H9 (cell line): ENCODE measurements around the gene TRIM2. TPM values are rescaled to one million over a fixed set of nuclear protein-coding genes. Genes with fewer than 3 reads are reported as not detected.

Source experiments
- DNase-seq: peaks from one replicate; pipeline ENCODE4 v3.0.0-alpha.2; 2017
- H2AFZ ChIP-seq: one replicate; pipeline ENCODE4 v1.6.1; 2013; ENCODE audit warnings: mild to moderate bottlenecking, low read length, control low read depth, moderate library complexity
- H2AK5ac ChIP-seq: 2 replicates; pipeline ENCODE4 v1.6.1; 2013; ENCODE audit warnings: low read length, control low read depth, mixed read lengths; ENCODE audit not compliant: insufficient read length
- H2BK120ac ChIP-seq: one replicate; pipeline ENCODE4 v1.6.1; 2013; ENCODE audit warnings: low read depth, mild to moderate bottlenecking, low read length, control low read depth, inconsistent platforms; ENCODE audit not compliant: poor library complexity, severe bottlenecking
- H2BK12ac ChIP-seq: 2 replicates; pipeline ENCODE4 v1.6.1; 2013; ENCODE audit warnings: low read length, control low read depth, mixed read lengths, low read depth; ENCODE audit not compliant: insufficient read length
- H2BK15ac ChIP-seq: 2 replicates; pipeline ENCODE4 v1.6.1; 2013; ENCODE audit warnings: low read depth, low read length, control low read depth
- H2BK20ac ChIP-seq: one replicate; pipeline ENCODE4 v1.6.1; 2013; ENCODE audit warnings: low read depth, mild to moderate bottlenecking, low read length, control low read depth, inconsistent platforms; ENCODE audit not compliant: poor library complexity, severe bottlenecking
- H2BK5ac ChIP-seq: 2 replicates; pipeline ENCODE4 v1.6.1; 2013; ENCODE audit warnings: low read length, control low read depth, mixed read lengths; ENCODE audit not compliant: insufficient read length
- H3K14ac ChIP-seq: 2 replicates; pipeline ENCODE4 v1.6.1; 2013; ENCODE audit warnings: low read length, control low read depth; ENCODE audit not compliant: insufficient read depth
- H3K18ac ChIP-seq: 2 replicates; pipeline ENCODE4 v1.6.1; 2013; ENCODE audit warnings: low read depth, mild to moderate bottlenecking, mixed read lengths, low read length, control low read depth; ENCODE audit not compliant: insufficient read length
- H3K23ac ChIP-seq: 2 replicates; pipeline ENCODE4 v1.6.1; 2013; ENCODE audit warnings: low read length, control low read depth, mixed read lengths, low read depth; ENCODE audit not compliant: insufficient read length
- H3K23me2 ChIP-seq: 2 replicates; pipeline ENCODE4 v1.6.1; 2013; ENCODE audit warnings: low read depth, mild to moderate bottlenecking, mixed read lengths, low read length, control low read depth; ENCODE audit not compliant: insufficient read length, poor library complexity, severe bottlenecking
- H3K27ac ChIP-seq: 2 replicates; pipeline ENCODE4 v1.5.1; 2013; ENCODE audit warnings: low read length, control low read depth, mixed read lengths, low read depth; ENCODE audit not compliant: insufficient read length
- H3K27me3 ChIP-seq: 2 replicates; pipeline ENCODE4 v1.6.1; 2013; ENCODE audit warnings: low read length, control low read depth, inconsistent platforms; ENCODE audit not compliant: insufficient read depth
- H3K4ac ChIP-seq: 2 replicates; pipeline ENCODE4 v1.6.1; 2013; ENCODE audit warnings: low read depth, mild to moderate bottlenecking, control low read depth, inconsistent platforms, low read length, moderate library complexity
- H3K4me1 ChIP-seq: 2 replicates; pipeline ENCODE4 v1.6.1; 2013; ENCODE audit warnings: low read length, control low read depth, inconsistent platforms; ENCODE audit not compliant: insufficient read depth
- H3K4me2 ChIP-seq: 2 replicates; pipeline ENCODE4 v1.6.1; 2013; ENCODE audit warnings: low read length, control low read depth, mixed read lengths; ENCODE audit not compliant: insufficient read length, insufficient read depth
- H3K56ac ChIP-seq: 2 replicates; pipeline ENCODE4 v1.6.1; 2013; ENCODE audit warnings: low read depth, mild to moderate bottlenecking, mixed read lengths, low read length, control low read depth; ENCODE audit not compliant: insufficient read length
- H3K79me1 ChIP-seq: 2 replicates; pipeline ENCODE4 v1.6.1; 2013; ENCODE audit warnings: low read depth, mild to moderate bottlenecking, moderate library complexity, low read length, control low read depth, inconsistent platforms; ENCODE audit not compliant: insufficient read depth, poor library complexity, severe bottlenecking
- H3K79me2 ChIP-seq: 2 replicates; pipeline ENCODE4 v1.6.1; 2013; ENCODE audit warnings: low read length, control low read depth, inconsistent platforms; ENCODE audit not compliant: insufficient read depth
- H3K9ac ChIP-seq: 2 replicates; pipeline ENCODE4 v1.6.1; 2013; ENCODE audit warnings: low read length, control low read depth, mixed read lengths; ENCODE audit not compliant: insufficient read length; ENCODE audit errors: extremely low read depth
- H3K9me3 ChIP-seq: one replicate; pipeline ENCODE4 v1.6.1; 2013; ENCODE audit warnings: low read depth, low read length, inconsistent platforms; ENCODE audit not compliant: control insufficient read depth
- H3T11ph ChIP-seq: one replicate; pipeline ENCODE4 v1.6.1; 2013; ENCODE audit warnings: mild to moderate bottlenecking, low read length, control low read depth, inconsistent platforms
- H4K20me1 ChIP-seq: one replicate; pipeline ENCODE4 v1.6.1; 2013; ENCODE audit not compliant: control insufficient read depth, insufficient read length, insufficient read depth
- H4K5ac ChIP-seq: 2 replicates; pipeline ENCODE4 v1.6.1; 2013; ENCODE audit warnings: low read depth, mild to moderate bottlenecking, mixed read lengths, low read length, control low read depth; ENCODE audit not compliant: insufficient read length
- H4K8ac ChIP-seq: replicated peaks from 2 replicates; pipeline ENCODE4 v1.6.1; 2013; ENCODE audit warnings: low read length, control low read depth, mixed read lengths, low read depth; ENCODE audit not compliant: insufficient read length
- H4K91ac ChIP-seq: 2 replicates; pipeline ENCODE4 v1.6.1; 2013; ENCODE audit warnings: low read depth, mild to moderate bottlenecking, moderate library complexity, mixed read lengths, low read length, control low read depth; ENCODE audit not compliant: insufficient read length
- H3K27ac Mint-ChIP-seq, 3 experiments: 2 replicates in 2 of 3; 3 replicates in 1 of 3; pipeline ENCODE4 v1.8.0; 2020 to 2021; ENCODE audit warnings: mixed read lengths in 3 of 3, mild to moderate bottlenecking in 1 of 3, moderate library complexity in 1 of 3
- H3K27me3 Mint-ChIP-seq: 2 replicates; pipeline ENCODE4 v1.8.0; 2021; ENCODE audit warnings: low read depth, mild to moderate bottlenecking, moderate library complexity, mixed read lengths
- H3K36me3 Mint-ChIP-seq, 3 experiments: 2 replicates in 2 of 3; 3 replicates in 1 of 3; pipeline ENCODE4 v1.8.0; 2020 to 2021; ENCODE audit warnings: low read depth in 3 of 3, mixed read lengths in 3 of 3; ENCODE audit not compliant: insufficient read depth in 1 of 3
- H3K4me1 Mint-ChIP-seq, 2 experiments: 2 replicates each; pipeline ENCODE4 v1.8.0; 2020; ENCODE audit warnings: mixed read lengths in 2 of 2
- H3K4me3 Mint-ChIP-seq, 2 experiments: 2 replicates in 1 of 2; 3 replicates in 1 of 2; pipeline ENCODE4 v1.8.0; 2020 to 2021; ENCODE audit warnings: mild to moderate bottlenecking in 2 of 2, mixed read lengths in 2 of 2, moderate library complexity in 1 of 2
- H3K9me3 Mint-ChIP-seq, 2 experiments: 2 replicates in 1 of 2; 3 replicates in 1 of 2; pipeline ENCODE4 v1.8.0; 2020; ENCODE audit warnings: mild to moderate bottlenecking in 2 of 2, mixed read lengths in 2 of 2, moderate library complexity in 1 of 2
- CTCF ChIP-seq: fragments of 200-600 bp; sonication (generic); conservative IDR thresholded peaks from 3 replicates; pipeline ENCODE4 v1.8.0; 2021; ENCODE audit warnings: antibody characterized with exemption, mild to moderate bottlenecking
- WGBS: extraction: QIAGEN DNeasy Blood & Tissue Kit; methylation state at CpG from one replicate; pipeline ENCODE4 v1.1.7; 2013; ENCODE audit warnings: missing lambda C conversion rate, low lambda C conversion rate, mixed read lengths; ENCODE audit not compliant: insufficient read length; ENCODE audit errors: extremely low coverage; 5-methylcytosine and 5-hydroxymethylcytosine counted together
- total RNA-seq: library from RNA; stranded (reverse); gene quantifications from 2 replicates; pipeline ENCODE4 v1.2.1, GENCODE V29; 2021

Gene TRIM2
- total RNA-seq, 1 experiment from 2014 or later, result 28.9 TPM

- Mint-ChIP-seq H3K36me3 (peaks cover 3 to 23% (median 3%) of the 10 kb centered on the region in 3 experiments; a peak in 6 of 7 replicates), H3K27me3 (no peaks in the 10 kb centered on the region; the same call in 1 of the 2 replicates), H3K27ac (peak overlapping the region in 1 of 3 experiments; percentile 56; a peak in 2 of 7 replicates), H3K4me1 (peaks cover 49 to 53% of the 10 kb centered on the region in 2 experiments), H3K9me3 (no peaks in the 10 kb centered on the region), H3K4me3 (no peak overlapping the region)
- no peaks in the 10 kb centered on the region for H4K20me1 ChIP-seq
- no peak overlapping the region for H4K8ac ChIP-seq
- H3K27me3 ChIP-seq, result no peaks in the 10 kb centered on the region
- no peak overlapping the region for H3K9ac ChIP-seq
- no peak overlapping the region for H3K23ac ChIP-seq
- no peak for DNase-seq
- no peak overlapping the region for H3K18ac ChIP-seq
- no peak overlapping the region for H2BK5ac ChIP-seq
- peaks cover 4% of the 10 kb centered on the region; the same call in 1 of the 2 replicates for H3K79me2 ChIP-seq
- no peak overlapping the region for H2BK20ac ChIP-seq
- H3K4me2 ChIP-seq, result no peak overlapping the region
- no peak overlapping the region for H2AFZ ChIP-seq
- no peak overlapping the region for H3K4ac ChIP-seq
- H4K5ac ChIP-seq, result no peak overlapping the region
- no peak overlapping the region for H2BK120ac ChIP-seq
- no peak overlapping the region for H2BK12ac ChIP-seq
- H3K9me3 ChIP-seq, result no peaks in the 10 kb centered on the region
- no peak overlapping the region for H4K91ac ChIP-seq
- H3K14ac ChIP-seq, result no peak overlapping the region
- H3T11ph ChIP-seq, result no peak overlapping the region
- H3K79me1 ChIP-seq, result peaks cover 9% of the 10 kb centered on the region
- H3K4me1 ChIP-seq, result peaks cover 16% of the 10 kb centered on the region
- TF ChIP-seq CTCF, result no peak
- H2AK5ac ChIP-seq, result no peak overlapping the region
- H3K27ac ChIP-seq, result no peak overlapping the region
- no peak overlapping the region for H3K56ac ChIP-seq
- no peaks in the 10 kb centered on the region for H3K23me2 ChIP-seq
- no CpG with 5 or more reads among the region's 6 CpGs for WGBS
- no peak overlapping the region for H2BK15ac ChIP-seq
These were observed 66.1 kb downstream of the TRIM2 start for GRCh38 chr4:153270361-153270760.
